T1000 (cell line): ENCODE results near the gene CD82.
"Not testable (repeated sequence)": the region's sequence is repeated elsewhere in the genome, so short reads cannot be mapped to it uniquely, and the experiment has no call there.

Experiments
- DNase-seq: peaks from one replicate; lab custom pipeline; 2025; ENCODE audit warnings: mixed read lengths; lab: John Stamatoyannopoulos, UW

CD82 gene

DNA sequence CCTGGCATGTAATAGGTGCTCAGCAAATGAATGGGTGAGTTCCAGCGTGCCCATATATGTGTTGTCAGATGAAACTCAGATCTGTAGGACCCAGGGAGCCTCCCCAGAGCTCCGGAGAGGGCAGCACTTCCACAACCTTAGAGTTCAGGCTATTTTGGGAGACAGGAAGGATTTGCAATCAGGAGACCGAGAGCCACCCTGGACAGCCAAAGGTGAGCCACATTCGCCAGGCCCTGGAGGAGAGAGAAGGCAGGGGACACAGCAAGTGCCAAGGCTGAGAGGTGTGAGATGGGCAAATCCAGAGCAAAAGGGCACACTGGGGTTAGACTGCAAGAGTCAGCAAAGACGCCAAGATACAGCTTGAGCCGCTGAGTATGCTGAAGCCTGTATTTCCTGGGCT is 66.4 kb downstream of the CD82 start:
- DNase-seq: no peak

DNA sequence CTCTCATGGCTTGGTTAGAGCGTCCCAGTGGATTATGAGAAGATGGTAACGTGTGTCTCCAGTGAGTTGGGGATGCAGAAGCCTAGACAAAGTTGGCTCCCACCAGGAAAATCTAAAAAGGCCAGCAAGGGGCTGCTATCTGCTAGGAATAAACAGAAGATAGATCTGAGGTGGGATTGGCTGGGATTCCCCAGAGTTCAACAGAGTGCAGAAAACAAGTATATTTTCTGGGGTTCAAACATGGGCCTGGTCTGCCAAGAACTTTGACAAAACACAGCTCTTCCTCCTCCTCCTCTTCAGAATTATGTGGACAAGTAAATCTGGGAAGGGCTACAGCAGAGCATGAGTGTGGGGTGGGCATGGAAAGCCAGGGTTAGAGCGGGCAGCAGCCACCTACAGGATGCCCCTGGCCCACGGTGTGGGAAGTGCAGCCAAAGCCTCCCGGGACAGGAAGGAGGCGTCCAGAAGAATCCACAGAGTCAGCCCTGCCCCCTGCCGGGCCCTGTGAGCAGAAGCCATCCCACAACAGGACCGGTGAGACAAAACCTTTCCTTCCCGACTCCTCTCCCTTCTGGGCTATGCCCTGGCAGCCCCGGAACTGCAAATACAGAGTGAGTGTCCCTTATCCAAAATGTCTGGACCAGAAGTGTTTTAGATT is 67.1 kb downstream of the CD82 start:
- no peak for DNase-seq

DNA sequence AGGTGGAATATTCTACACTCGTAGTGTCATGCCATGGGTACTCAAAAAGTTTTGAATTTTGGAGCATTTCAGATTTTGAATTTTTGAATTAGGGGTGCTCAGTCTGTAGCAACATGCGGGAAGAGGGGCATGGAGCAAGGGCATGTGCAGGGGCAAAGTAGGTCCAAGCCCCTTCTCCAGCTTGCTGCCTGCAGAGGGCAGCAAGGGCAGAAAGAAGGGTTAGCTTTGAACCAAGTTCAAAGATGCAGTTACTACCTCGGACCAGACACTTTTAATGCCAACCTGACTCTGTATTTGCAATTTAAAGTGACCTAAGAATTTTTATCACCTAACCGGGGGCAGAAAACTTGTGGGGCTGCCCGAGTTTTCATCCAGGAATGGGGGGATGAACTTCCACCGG is 68.2 kb downstream of the CD82 start:
- DNase-seq: no peak

DNA sequence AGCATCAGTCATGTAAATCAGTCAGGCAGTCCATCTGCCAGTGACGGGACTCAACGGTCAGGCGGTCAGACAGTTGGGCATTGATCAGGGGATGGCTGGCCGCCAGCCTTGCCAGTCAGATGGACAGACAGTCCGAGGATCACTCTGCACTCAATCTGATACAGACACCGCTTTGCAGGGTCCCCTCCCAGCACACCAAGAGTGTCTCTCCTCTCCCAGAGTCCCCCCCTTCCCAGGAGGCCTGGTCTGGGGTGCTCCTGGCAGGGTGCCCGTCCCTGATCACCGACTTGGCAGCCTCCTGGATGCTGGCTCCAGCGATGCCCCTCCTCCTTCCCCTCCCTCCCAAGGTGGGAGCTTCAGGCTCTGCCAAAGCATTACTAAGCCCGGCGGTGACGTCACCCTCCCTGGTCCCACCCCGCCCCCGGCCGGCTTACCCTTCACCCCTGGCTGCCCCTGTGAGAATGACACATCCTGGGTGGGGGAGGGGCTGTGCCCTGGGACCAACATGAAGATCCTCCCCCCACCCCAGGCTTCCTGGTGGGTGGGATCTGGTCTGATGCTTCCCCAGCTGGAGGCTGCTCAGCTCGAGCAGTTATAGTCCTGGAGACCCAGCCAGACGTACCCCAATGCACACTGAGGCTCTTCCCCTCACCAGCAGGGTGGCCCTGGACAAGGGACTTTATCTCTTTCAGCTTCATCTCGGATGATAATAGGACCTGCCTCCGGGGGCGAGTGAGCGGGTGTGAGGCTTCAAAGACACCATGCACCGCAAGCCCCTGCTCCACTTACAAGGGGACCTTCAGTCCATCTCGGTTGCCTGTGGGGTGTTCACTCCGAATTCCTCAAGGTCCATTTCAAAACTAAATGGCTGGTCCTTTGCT is 69.2 kb downstream of the CD82 start:
- DNase-seq: peak; percentile 28

DNA sequence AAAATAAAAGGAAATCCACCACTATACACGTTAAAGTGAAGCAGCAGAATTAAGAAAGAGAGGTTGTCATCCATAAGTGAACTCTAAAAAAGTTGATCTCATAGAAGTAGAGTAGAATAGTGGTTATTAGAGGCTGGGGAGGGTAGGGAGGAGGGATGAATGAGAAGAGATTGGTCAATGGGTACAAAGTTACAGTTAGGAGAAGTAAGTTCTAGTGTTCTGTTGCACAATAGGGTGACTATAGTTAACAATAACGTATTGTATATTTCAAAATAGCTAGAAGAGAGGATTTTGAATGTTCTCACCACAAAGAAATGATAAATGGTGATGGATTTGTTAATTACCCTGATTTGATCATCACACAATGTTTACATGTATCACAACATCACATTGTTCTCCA is 72.0 kb downstream of the CD82 start:
- no peak for DNase-seq

DNA sequence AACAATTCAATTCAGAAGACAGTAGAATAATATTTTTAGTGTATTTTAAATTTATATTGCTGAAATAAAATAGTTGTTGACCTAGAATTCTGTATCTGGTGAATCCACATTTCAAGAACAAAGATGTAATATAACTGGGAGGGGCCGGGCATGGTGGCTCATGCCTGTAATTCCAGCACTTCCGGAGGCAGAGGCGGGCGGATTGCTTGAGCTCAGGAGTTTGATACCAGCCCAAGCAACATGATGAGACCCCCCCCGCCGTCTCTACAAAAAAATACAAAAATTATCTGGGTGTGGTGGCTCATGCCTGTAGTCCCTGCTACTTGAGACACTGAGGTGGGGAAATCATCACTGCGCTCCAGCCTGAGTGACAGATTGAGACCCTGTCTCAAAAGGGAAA is 72.6 kb downstream of the CD82 start:
- DNase-seq: no peak

DNA sequence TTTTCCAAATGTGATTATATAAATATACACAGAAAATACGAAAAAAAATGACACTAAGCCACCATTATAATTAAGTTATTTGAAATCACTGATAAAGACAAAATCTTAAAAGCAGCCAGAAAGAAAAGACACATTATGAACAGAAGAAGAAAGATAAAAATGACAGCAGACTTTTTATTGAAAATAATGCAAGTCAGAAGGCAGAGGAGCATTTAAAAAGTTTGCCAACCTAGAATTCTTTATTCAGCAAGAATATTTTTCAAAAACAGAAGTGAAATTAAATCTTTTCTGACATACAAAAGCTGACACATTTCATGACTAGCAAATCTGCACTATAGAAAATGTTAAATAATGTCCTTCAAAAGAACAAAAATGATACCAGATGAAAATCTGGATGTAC is 77.8 kb downstream of the CD82 start:
- DNase-seq: no peak

DNA sequence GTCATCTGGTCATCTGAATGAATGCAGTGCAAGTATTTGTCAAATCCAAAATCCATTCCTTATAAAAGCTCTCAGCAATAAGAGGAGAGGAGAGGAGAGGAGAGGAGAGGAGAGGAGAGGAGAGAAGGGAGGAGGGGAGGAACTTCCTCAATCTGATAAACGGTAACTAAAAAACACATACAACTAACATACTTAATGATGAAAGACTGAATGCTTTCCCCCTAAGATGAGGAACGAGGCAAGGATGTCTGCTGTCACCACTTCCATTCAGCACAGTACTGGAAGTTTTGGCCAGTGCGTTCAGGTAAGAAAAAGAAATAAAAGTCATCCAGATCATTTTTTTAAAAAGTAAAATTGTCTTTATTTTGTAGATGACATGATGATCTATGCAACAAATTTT is 80.4 kb downstream of the CD82 start:
- no peak for DNase-seq

DNA sequence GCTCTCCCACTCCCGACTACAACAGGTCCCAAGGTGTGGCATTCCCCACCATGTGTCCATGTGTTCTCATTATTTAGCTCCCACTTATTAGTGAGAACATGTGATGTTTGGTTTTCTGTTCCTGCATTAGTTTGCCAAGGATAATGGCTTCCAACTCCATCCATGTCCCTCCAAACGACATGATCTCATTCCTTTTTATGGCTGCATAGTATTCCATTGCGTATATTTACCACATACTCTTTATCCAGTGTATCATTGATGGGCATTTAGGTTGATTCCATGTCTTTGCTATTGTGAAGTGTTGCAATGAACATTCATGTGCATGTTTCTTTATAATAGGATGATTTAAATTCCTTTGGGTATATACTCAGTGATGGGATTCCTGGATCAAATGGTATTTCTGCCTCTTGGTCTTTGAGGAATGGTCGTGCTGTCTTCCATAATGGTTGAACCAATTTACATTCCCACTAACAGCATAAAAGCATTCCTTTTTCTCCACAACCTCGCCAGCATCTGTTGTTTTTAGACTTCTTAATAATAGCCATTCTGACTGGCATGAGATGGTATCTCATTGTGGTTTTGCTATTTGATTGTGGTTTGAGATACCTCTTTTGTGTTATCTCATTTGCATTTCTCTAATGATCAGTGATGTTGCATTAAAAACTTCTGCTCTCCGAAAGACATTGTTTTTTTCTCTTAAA is 81.9 kb downstream of the CD82 start:
- not testable (repeated sequence) for DNase-seq

GRCh38 chr11:44648109-44648508 is 82.6 kb downstream of the CD82 start:
- DNase-seq: no peak

GRCh38 chr11:44651535-44652155 is 86.2 kb downstream of the CD82 start:
- DNase-seq: no peak

DNA sequence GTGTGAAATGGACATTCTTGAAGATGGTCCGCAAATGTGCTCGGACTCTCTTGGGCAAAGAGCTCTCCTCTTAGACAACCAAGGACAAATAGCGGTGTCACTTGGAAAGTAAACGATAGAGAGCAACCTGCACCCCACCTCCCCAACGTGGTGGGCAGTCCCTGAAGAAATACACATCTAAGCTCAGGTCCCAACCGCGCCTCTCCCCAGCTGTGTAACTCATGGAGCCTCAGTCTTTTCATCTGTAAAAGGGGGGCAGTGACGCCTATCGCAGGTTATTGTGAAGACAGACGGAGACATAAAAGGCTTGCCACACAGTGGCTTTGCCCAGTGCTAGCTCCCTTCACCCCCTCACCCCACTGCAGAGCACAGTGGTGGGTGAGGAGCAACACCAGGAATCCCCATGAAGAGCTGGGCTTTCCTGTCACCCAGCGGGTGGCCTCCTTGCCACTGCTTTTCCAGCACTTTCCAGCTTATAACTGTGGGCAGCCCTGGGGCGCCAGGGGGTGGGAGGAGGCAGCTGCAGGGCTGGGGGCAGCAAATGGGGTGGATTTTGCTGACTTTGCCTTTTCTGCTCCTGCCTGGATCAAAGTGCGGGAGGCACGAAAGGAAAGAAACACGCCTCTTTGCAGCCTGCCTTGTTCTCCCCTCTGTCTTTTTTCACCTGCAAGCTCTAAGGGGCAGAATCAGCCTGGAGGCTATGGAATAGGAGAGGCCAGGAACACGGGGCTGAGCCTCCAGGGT is 87.6 kb downstream of the CD82 start:
- DNase-seq: no peak

- DNase-seq: no peak
Observed at GRCh38 chr11:44654057-44654456, 88.6 kb downstream of the CD82 start.

DNA sequence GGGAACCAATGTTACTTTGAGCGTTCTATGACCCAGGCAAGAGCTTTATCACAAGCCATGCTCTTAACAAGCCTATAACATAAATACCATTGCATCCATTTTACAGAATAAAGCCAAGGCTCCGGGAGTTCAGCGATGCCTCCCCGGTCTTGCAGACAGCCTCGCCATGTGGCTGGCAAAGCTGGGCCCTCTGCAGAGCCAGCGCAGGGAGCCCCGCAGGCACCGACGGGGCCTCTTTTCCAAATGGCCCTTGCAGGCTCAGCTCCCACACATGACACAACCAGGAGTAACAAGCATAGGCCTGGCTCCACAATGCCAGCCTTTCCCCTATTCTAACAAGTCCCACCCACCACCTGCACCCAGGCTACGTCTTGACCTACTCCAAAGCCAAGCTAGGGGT is 89.1 kb downstream of the CD82 start:
- DNase-seq: no peak

DNA sequence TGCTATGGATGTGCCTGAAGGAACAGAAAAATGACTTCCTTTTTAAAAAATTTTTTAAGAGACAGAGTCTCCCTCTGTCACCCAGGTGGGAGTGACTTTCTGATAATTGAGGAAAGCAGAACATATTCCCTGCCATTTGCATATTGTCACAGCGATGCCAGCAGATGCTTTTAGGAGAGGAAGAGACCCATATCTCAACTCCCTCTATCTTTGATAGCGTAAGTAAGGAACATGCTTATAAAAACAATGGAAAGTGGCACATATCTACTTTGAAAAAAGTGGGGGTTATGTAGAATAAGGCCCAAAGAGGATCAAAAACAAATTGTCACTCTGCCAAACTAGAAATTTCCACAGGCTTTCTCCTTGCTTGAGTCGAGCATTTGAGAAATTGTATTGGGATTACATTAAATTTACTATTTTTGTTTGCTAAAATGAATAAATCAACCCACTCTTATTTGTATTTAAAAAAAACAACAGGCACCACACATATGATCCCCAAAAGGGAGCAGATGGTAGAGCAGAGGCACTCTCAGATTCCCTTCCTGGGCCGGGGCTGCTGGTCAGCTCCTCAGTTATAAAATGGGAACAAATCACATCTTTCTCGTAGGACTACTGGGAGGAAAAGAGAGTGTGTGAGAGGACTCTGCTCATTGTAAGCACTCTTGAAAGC is 92.5 kb downstream of the CD82 start:
- no peak for DNase-seq

DNA sequence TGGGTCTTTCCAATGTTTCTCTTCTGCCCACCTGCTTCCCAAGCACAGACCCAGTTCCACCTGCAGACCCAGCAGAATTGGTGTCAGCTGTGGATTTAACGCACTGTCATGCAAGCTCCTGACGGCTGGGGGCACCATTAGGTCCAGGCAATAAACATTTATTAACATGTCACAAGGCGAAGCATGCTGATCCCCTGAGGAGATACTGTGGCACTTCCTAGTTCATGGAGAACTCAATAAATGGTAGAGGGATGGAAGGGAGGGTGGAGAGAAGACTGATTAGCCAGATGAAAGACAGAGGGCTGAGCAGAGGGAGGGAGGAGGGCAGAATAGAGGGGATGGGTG is 93.0 kb downstream of the CD82 start:
- DNase-seq: no peak

- DNase-seq: no peak
Observed at GRCh38 chr11:44659641-44660040, 94.2 kb downstream of the CD82 start.

DNA sequence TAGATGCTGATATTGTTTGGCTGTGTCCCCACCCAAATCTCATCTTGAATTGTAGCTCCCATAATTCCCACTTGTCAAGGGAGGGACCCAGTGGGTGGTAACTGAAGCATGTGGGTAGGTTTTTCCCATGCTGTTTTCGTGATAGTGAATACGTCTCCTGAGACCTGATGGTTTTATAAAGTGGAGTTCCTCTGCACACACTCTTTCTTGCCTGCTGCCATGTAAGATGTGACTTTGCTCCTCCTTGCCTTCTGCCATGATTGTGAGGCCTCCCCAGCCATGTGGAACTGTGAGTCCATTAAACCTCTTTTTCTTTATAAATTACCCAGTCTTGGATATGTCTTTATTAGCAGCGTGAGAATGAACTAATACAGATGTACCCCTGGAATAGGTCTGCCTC is 95.1 kb downstream of the CD82 start:
- DNase-seq: not testable (repeated sequence)

- DNase-seq: no peak
Observed at GRCh38 chr11:44661311-44661717, 95.9 kb downstream of the CD82 start.
